ENCODE measurements around the gene AFF3.

DNA sequence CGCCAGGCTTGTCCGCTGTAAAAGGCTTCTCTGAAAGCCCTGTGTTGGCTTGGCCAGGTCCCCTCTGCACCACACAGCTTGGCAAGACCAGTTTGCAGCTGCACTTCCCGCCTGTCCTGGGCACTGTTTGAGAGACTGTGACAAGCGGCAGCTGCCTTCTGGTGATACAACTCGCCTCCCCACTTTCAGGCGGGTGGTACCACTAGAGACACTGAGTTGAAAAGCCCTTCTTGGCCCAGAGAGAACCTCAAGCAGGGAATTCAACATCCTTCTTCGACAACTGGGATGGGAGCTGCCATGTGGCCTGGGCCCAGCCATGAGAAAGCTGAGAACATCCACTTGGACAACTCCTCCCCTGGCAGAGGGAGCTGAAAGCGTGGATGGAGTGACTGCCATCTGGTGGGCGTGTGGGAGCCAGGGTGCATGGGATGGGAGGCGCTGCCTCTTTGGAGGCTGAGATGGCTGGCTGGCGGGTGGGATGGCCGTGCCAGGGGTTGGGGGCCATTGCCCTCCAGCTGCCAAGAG, 527.1 kb downstream of the AFF3 start:
- TF ChIP-seq CTCF (optimal IDR thresholded peaks at IDR 0.05 in 1 of 3, IDR thresholded peaks at IDR 0.05 in 1 of 3, conservative IDR thresholded peaks at IDR 0.05 in 1 of 3; ENCODE audit: extremely low read depth in 1 of 3, insufficient read depth in 2 of 3, low read length in 3 of 3) (peak in 2 of 3 experiments; percentile 28 to 46), EZH2 (IDR thresholded peaks at IDR 0.05; ENCODE audit: low read length) (no peak)

Data from keratinocyte (primary cell).